IPS-15b (cell line): ENCODE measurements around the gene TSPAN4.

Experiments
- H3K27me3 ChIP-seq: one replicate; pipeline ENCODE4 v1.6.1; 2013; ENCODE audit warnings: low read length; ENCODE audit not compliant: control insufficient read depth, insufficient read depth
- H3K36me3 ChIP-seq: one replicate; pipeline ENCODE4 v1.6.1; 2013; ENCODE audit warnings: low read length; ENCODE audit not compliant: control insufficient read depth, insufficient read depth
- H3K4me1 ChIP-seq: one replicate; pipeline ENCODE4 v1.6.1; 2013; ENCODE audit warnings: mild to moderate bottlenecking, low read length; ENCODE audit not compliant: control insufficient read depth, insufficient read depth
- H3K4me3 ChIP-seq: one replicate; pipeline ENCODE4 v1.5.1; 2013; ENCODE audit warnings: low read depth, low read length
- H3K9ac ChIP-seq: one replicate; pipeline ENCODE4 v1.6.1; 2013; ENCODE audit warnings: low read depth, mild to moderate bottlenecking, low read length
- H3K9me3 ChIP-seq: one replicate; pipeline ENCODE4 v1.6.1; 2013; ENCODE audit warnings: mild to moderate bottlenecking, low read length; ENCODE audit not compliant: control insufficient read depth, insufficient read depth

TSPAN4 gene

DNA sequence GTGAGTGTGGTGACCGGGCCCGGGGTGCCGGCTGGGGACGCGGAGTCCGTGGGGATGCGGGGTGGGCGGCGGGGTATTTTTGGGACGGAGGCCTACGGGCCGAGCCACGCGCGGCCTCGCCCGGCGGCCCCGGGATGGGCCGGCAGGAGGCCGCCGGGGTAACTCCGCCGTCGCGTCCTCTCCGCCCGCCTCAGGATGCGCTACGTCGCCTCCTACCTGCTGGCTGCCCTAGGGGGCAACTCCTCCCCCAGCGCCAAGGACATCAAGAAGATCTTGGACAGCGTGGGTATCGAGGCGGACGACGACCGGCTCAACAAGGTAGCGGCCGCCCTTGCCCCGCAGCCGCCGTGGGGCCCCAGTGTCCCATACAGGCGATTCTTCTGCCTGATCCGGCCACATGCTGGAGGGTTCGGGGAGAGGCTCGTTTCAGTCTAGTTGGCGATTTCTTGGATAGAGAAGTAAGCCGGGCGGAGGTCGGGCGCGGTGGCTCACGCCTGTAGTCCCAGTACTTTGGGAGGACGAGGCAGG is 32.5 kb upstream of the TSPAN4 start:
- Histone ChIP-seq H3K9ac (peak overlapping the region; percentile 90), H3K4me1 (no peaks in the 10 kb centered on the region), H3K4me3 (peak overlapping the region; percentile 97), H3K27me3 (no peaks in the 10 kb centered on the region), H3K36me3 (peaks cover 27% of the 10 kb centered on the region), H3K9me3 (no peaks in the 10 kb centered on the region)

- H3K9ac ChIP-seq: peak overlapping the region; percentile 90
- H3K36me3 ChIP-seq: peaks cover 27% of the 10 kb centered on the region
- H3K4me3 ChIP-seq: peak overlapping the region; percentile 97
- H3K4me1 ChIP-seq: no peaks in the 10 kb centered on the region
- H3K27me3 ChIP-seq: no peaks in the 10 kb centered on the region
- no peaks in the 10 kb centered on the region for H3K9me3 ChIP-seq
Measured at GRCh38 chr11:811446-812245, 31.0 kb upstream of the TSPAN4 start.

DNA sequence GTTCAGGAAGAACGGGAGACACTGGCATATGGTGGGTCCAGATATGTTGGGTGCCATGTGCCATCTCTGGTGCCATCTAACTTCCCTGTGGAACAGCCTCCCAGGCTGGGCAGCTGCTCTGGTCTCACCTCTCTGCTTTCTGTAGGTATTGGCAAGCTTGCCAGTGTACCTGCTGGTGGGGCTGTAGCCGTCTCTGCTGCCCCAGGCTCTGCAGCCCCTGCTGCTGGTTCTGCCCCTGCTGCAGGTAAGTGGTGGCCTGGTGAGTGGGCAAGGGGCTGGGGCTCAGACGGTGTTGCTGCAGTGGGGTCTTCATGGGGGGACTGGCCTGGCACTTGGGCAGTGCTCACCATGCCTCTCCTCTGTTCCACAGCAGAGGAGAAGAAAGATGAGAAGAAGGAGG is 30.3 kb upstream of the TSPAN4 start:
- H3K9me3 ChIP-seq: no peaks in the 10 kb centered on the region
- peaks cover 27% of the 10 kb centered on the region for H3K36me3 ChIP-seq
- H3K27me3 ChIP-seq: no peaks in the 10 kb centered on the region
- H3K9ac ChIP-seq: no peak overlapping the region
- no peak overlapping the region for H3K4me3 ChIP-seq
- H3K4me1 ChIP-seq: no peaks in the 10 kb centered on the region

DNA sequence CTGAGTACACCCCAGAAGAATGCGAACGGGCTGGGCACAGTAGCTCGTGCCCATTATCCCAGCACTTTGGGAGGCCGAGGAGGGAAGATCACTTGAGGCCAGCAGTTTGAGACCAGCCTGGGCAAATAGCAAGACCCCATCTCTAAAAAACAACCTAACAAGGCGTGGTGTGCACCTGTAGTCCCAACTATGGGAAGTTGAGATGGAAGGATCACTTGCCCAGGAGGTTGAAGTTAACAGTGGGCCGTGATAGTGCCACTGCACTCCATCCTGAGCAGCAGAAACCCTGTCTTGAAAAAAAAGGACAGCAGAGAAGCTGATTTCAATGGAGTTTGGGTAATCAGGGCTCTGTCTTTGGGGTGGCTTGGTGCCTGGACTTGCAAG is 29.6 kb upstream of the TSPAN4 start:
- no peak overlapping the region for H3K4me3 ChIP-seq
- no peak overlapping the region for H3K9ac ChIP-seq
- H3K9me3 ChIP-seq: no peaks in the 10 kb centered on the region
- H3K4me1 ChIP-seq: no peaks in the 10 kb centered on the region
- H3K36me3 ChIP-seq: peaks cover 27% of the 10 kb centered on the region
- H3K27me3 ChIP-seq: no peaks in the 10 kb centered on the region

DNA sequence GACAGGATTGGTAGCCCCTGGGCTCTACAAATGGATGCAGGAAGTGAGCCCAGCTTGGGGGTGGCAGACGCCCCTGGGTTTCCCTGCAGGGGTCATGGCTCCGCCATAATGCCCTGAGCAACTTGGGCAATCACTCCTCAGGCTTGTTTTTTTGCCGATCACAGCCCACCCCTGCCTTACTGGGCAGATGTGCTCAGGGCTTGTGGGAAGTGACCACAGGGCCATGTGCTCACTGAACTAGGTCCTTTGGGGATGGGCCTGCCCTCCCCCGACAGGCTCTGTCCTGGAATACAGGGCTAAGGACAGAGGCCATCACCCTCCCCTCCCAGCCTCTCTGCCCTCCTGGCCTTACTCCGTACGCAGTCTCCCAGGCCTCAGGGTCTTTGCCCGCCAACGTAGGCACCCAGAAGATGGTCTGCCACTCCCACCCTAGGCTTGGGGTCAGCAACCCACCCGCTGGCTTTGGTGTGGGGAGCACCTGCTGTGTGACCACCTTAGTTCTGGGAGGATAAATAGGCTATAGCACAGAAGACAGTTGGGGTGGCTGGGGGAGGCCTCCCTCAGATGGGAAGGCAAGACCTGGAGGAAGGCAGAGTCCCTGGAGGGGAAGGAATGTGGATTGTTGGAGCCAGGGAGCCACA is 29.1 kb upstream of the TSPAN4 start:
- H3K4me1 ChIP-seq: no peaks in the 10 kb centered on the region
- no peaks in the 10 kb centered on the region for H3K9me3 ChIP-seq
- H3K4me3 ChIP-seq: no peak overlapping the region
- H3K27me3 ChIP-seq: no peaks in the 10 kb centered on the region
- no peak overlapping the region for H3K9ac ChIP-seq
- peaks cover 27% of the 10 kb centered on the region for H3K36me3 ChIP-seq

- Histone ChIP-seq H3K4me3 (no peak overlapping the region), H3K36me3 (peaks cover 27% of the 10 kb centered on the region), H3K4me1 (peaks cover 2% of the 10 kb centered on the region), H3K9me3 (no peaks in the 10 kb centered on the region), H3K9ac (no peak overlapping the region), H3K27me3 (no peaks in the 10 kb centered on the region)
Measured at GRCh38 chr11:815675-816432, 26.8 kb upstream of the TSPAN4 start.

- Histone ChIP-seq H3K9me3 (no peaks in the 10 kb centered on the region), H3K9ac (no peak overlapping the region), H3K4me1 (peaks cover 2% of the 10 kb centered on the region)
Measured at GRCh38 chr11:816433-816779, 26.2 kb upstream of the TSPAN4 start.

DNA sequence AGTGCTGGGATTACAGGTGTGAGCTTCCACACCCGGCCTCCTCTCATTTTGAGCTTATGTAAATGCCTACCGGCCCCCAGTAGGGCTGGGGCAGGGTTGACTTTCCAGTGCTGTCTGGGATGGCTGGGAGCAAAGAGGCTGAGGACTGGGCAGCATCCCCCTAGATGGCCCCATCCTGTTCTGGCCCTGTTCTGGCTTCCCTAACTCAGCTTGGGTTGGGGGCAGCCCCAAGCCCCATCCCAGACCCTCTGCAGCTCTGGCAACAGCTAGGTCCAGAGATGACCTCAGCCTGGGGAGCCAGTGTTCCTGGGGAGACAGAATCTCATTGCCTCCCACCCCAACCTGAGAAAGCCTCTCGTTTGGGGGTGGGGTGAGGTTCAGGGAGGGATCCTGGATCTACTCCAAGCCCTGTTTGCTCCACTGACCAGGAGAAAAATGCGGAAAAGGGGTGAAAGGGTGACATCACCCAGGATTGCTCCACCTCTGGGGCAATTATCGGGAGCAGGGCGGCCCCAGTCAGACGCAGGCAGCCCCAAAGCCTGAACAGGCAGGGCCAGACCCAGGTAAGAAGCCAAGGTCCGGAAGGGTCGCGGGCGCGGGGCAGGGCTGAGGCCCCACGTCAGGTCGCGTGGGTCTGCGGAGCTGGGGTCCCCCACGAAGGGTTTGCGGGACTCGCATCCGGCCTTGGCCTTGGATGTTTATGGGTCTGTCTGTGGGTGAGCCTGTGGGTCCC is 24.1 kb upstream of the TSPAN4 start, which contains the start of gene PNPLA2:
Gene PNPLA2, plus strand, starts transcription at position 519 of the 733 bp plus-strand sequence. CDS start 805 bp downstream, outside the sequence.
- Histone ChIP-seq H3K9ac (peak within 1 kb of the TSS; percentile 54), H3K9me3 (no peaks in the 10 kb centered on the region), H3K27me3 (no peaks in the 10 kb centered on the region), H3K36me3 (peaks cover 5% of the 10 kb centered on the region), H3K4me3 (peak within 1 kb of the TSS; percentile 69), H3K4me1 (peaks cover 2% of the 10 kb centered on the region)

More at GRCh38 chr11:816433-816779, 26.2 kb upstream of the TSPAN4 start:
- Histone ChIP-seq H3K36me3 (peaks cover 23% of the 10 kb centered on the region), H3K27me3 (no peaks in the 10 kb centered on the region), H3K4me3 (no peak overlapping the region)

DNA sequence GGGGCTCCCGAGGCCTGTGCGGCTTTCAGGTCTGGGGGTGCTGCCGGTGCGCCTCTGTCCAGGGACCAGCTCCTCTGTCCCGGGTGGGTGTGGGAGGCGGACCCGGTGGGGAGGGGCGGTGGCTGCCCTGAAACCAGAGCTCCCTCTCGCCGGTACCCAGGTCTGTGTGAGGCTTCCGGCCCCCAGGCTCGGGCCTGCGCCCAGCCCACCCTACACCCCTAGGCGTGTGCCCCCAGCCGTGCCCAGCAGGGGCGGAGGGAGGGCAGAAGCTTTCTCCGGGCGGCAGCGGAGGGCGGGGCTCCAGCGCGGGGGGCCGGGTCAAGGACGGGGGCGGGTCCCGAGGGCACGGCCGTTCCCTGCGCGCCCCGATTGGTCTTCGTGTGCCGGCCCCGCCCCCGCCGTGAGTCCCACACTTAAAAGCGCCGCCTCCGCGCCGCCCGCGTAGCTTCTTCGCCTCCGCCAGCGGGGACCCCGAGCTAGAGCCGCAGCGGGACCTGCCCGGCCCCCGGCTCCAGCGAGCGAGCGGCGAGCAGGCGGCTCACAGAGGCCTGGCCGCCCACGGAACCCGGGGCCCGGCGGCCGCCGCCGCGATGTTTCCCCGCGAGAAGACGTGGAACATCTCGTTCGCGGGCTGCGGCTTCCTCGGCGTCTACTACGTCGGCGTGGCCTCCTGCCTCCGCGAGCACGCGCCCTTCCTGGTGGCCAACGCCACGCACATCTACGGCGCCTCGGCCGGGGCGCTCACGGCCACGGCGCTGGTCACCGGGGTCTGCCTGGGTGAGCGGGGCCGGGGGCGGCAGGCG is 23.3 kb upstream of the TSPAN4 start:
- H3K9ac ChIP-seq: peak overlapping the region; percentile 54
- H3K9me3 ChIP-seq: no peaks in the 10 kb centered on the region
- peaks cover 8% of the 10 kb centered on the region for H3K36me3 ChIP-seq
- H3K27me3 ChIP-seq: no peaks in the 10 kb centered on the region
- H3K4me3 ChIP-seq: peak overlapping the region; percentile 69
- H3K4me1 ChIP-seq: peaks cover 2% of the 10 kb centered on the region

- H3K4me3 ChIP-seq: peak overlapping the region; percentile 69
- H3K9me3 ChIP-seq: no peaks in the 10 kb centered on the region
- peaks cover 2% of the 10 kb centered on the region for H3K4me1 ChIP-seq
- H3K36me3 ChIP-seq: peaks cover 16% of the 10 kb centered on the region
- H3K27me3 ChIP-seq: no peaks in the 10 kb centered on the region
- no peak overlapping the region for H3K9ac ChIP-seq
Measured at GRCh38 chr11:819943-820649, 22.6 kb upstream of the TSPAN4 start.
